GM18502 (cell line): ENCODE results near the gene KCNJ12.
"Not testable (repeated sequence)": the region's sequence is repeated elsewhere in the genome, so short reads cannot be mapped to it uniquely, and the experiment has no call there.

Experiments used
- ATAC-seq: cut with Tn5 transposase; IDR thresholded peaks from one replicate; pipeline ENCODE4 v1.9.1; 2021; ENCODE audit warnings: mild to moderate bottlenecking; ENCODE audit not compliant: unreplicated experiment, poor library complexity

The KCNJ12 gene

GRCh38 chr17:21381076-21381706 is 5.0 kb downstream of the KCNJ12 start:
- ATAC-seq, result no peak

- ATAC-seq, result no peak
These were observed 6.7 kb downstream of the KCNJ12 start for GRCh38 chr17:21382560-21383495.

GRCh38 chr17:21385281-21385845 is 9.2 kb downstream of the KCNJ12 start:
- no peak for ATAC-seq

GRCh38 chr17:21387616-21388015 is 11.5 kb downstream of the KCNJ12 start:
- no peak for ATAC-seq

- no peak for ATAC-seq
These were observed 11.9 kb downstream of the KCNJ12 start for GRCh38 chr17:21388066-21388465.

GRCh38 chr17:21388944-21389343 is 12.8 kb downstream of the KCNJ12 start:
- no peak for ATAC-seq

- ATAC-seq, result no peak
These were observed 13.2 kb downstream of the KCNJ12 start for GRCh38 chr17:21389394-21389793.

GRCh38 chr17:21390294-21390693 is 14.1 kb downstream of the KCNJ12 start:
- ATAC-seq, result no peak

GRCh38 chr17:21392266-21392665 is 16.1 kb downstream of the KCNJ12 start:
- no peak for ATAC-seq

- no peak for ATAC-seq
These were observed 18.1 kb downstream of the KCNJ12 start for GRCh38 chr17:21394265-21394664.

GRCh38 chr17:21395764-21396163 is 19.6 kb downstream of the KCNJ12 start:
- ATAC-seq, result no peak

- no peak for ATAC-seq
These were observed 20.1 kb downstream of the KCNJ12 start for GRCh38 chr17:21396237-21396636.

- no peak for ATAC-seq
These were observed 21.4 kb downstream of the KCNJ12 start for GRCh38 chr17:21397341-21398190.

- no peak for ATAC-seq
These were observed 23.5 kb downstream of the KCNJ12 start for GRCh38 chr17:21399474-21400186.

GRCh38 chr17:21400187-21400569 is 24.0 kb downstream of the KCNJ12 start:
- ATAC-seq, result not testable (repeated sequence)

GRCh38 chr17:21400816-21401593 is 24.8 kb downstream of the KCNJ12 start:
- ATAC-seq, result no peak

- ATAC-seq, result not testable (repeated sequence)
These were observed 26.0 kb downstream of the KCNJ12 start for GRCh38 chr17:21402166-21402571.

- not testable (repeated sequence) for ATAC-seq
These were observed 26.8 kb downstream of the KCNJ12 start for GRCh38 chr17:21402926-21403325.

- ATAC-seq, result not testable (repeated sequence)
These were observed 27.9 kb downstream of the KCNJ12 start for GRCh38 chr17:21404106-21404505.
